Adrenal gland (tissue), 12 donors: ENCODE measurements around the gene TMEM147. TPM values are rescaled to one million over a fixed set of nuclear protein-coding genes. Genes with fewer than 3 reads are reported as not detected.

Experiments
- DNase-seq, 7 donors: peaks; one replicate each; pipeline ENCODE4 v3.0.0-alpha.2; 2019 to 2020
- H3K27ac ChIP-seq, 5 donors: fragments of 200-600 bp; sonication (generic) in 4 of 5; 1 replicate in 3 of 5; 2 replicates in 2 of 5; pipeline versions ENCODE4 v1.5.1 to v1.8.0; 2016 to 2020; ENCODE audit warnings: mild to moderate bottlenecking in 1 of 5
- H3K27me3 ChIP-seq: fragments of 200-600 bp; 2 replicates; pipeline ENCODE4 v1.8.0; 2021
- H3K36me3 ChIP-seq, 2 donors: fragments of 200-600 bp; replicated peaks in 1 of 2; 1 replicate in 1 of 2; 2 replicates in 1 of 2; pipeline versions ENCODE4 v1.5.1 to v1.8.0; 2018 to 2022
- H3K4me1 ChIP-seq, 2 donors: fragments of 200-600 bp; replicated peaks in 1 of 2; 1 replicate in 1 of 2; 2 replicates in 1 of 2; pipeline versions ENCODE4 v1.5.1 to v1.8.0; 2018 to 2021
- H3K4me3 ChIP-seq, 4 donors: fragments of 200-600 bp; sonication (generic) in 3 of 4; one replicate each; pipeline ENCODE4 v1.5.1; 2016 to 2018
- H3K9me3 ChIP-seq, 3 donors: fragments of 200-600 bp; sonication (generic) in 1 of 3; replicated peaks in 1 of 3; 1 replicate in 2 of 3; 2 replicates in 1 of 3; pipeline versions ENCODE4 v1.5.1 to v1.8.0; 2016 to 2021
- CTCF ChIP-seq, 6 experiments: fragments of 450-650 bp in 4 of 6; fragments of 200-600 bp in 2 of 6; sonication (generic) in 1 of 6; IDR thresholded peaks; 1 replicate in 5 of 6; 2 replicates in 1 of 6; pipeline versions ENCODE4 v1.5.1 to v1.8.0; 2016 to 2021; ENCODE audit warnings: antibody characterized with exemption in 6 of 6, mild to moderate bottlenecking in 2 of 6, moderate library complexity in 1 of 6
- POLR2A ChIP-seq, 2 donors: fragments of 450-650 bp; IDR thresholded peaks; one replicate each; pipeline ENCODE4 v1.6.1; 2017; ENCODE audit warnings: antibody characterized with exemption in 2 of 2, mild to moderate bottlenecking in 2 of 2, moderate library complexity in 1 of 2
- WGBS, 4 donors: extraction: QIAGEN DNeasy Blood & Tissue Kit in 2 of 4; methylation state at CpG; one replicate each; pipeline versions ENCODE4 v1.1.5 to v1.1.7; 2013 to 2017; 5-methylcytosine and 5-hydroxymethylcytosine counted together
- intact Hi-C, 2 donors: fragments of 100-400 bp; cut with DNase I; formaldehyde crosslinking; loops; one replicate each; pipeline versions ENCODE4 v1.14.1 to v1.15.0; 2022 to 2023
- polyA plus RNA-seq, 3 donors: library from polyadenylated mRNA; stranded (reverse); fragments of 200-250 nt in 2 of 3; fragments of 350-450 nt in 1 of 3; fragmentation: Illumina TruSeq in 1 of 3; extraction: RNeasy Lipid Tissue Mini Kit (QIAGEN cat#74804) in 1 of 3; gene quantifications; one replicate each; pipeline ENCODE4 v1.2.3, GENCODE V29; 2013 to 2014
- total RNA-seq, 9 donors: library from RNA; depleted of rRNA in 4 of 9; stranded (reverse); fragments of >200 nt in 4 of 9; fragments of 120-200 nt in 1 of 9; fragmentation: NEBNext Ultra II Directional in 1 of 9; extraction: Animal tissue kit (Norgen Biotek cat#: 25700) in 1 of 9; gene quantifications; one replicate each; pipeline versions ENCODE4 v1.1.0 to v1.2.4, GENCODE V29; 2013 to 2023
- donor health status: healthy with polysubstance abuse.
- donor health status: Bipolar disorder and iron deficiency.
- donor health status: DM: yes; HTN: yes; CAD: no.
- donor health status: DM: no; HTN: no; CAD: no.
- donor health status: DM: no; HTN: no; CAD: no.
- donor health status: DM: yes; HTN: yes; CAD: no.

The TMEM147 gene
- total and polyA plus RNA-seq, 12 donors, result 86.5 to 261 (median 180) TPM

- TF ChIP-seq CTCF (IDR thresholded peaks at IDR 0.05) (no peak), POLR2A (IDR thresholded peaks at IDR 0.05) (no peak)
- intact Hi-C loops, result loop anchor here in 1 of 2 donors (5.0 kb wide), 1 partner anchor 49 kb away; the partner anchor contains the start of gene TMEM147
- no peak overlapping the region for H3K27ac ChIP-seq
Observed at GRCh38 chr19:35595928-35596327, 50.5 kb downstream of the TMEM147 start.

DNA sequence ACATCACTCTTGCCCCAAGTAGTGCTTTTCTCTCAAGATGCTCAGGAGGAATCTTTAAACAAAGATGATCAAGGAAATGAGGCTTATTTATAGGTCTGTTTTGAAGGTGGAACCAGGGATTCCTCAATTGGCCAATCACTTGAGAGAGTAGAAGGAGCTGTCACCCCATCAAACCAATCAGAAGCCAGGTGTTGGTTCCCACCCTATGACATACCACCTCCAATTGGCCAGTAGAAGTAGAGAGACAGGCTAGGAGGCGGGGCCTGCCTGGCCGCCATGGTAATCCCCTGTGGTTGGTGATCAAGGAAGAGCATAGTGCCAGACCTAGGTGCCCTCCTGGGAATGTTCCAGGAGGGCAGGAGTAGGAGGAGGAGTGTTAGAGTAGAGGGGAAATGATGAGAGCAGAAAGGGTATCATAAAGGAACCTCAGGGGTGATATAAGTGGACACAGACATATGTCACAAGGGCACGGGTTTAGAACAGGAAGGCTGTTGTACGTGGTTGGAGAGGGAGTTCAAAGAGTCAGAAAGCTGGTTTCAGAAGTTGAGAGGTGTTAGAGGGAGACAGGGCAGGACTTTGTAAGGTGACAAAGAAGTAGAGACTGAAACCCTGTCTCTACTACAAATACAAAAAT lies 51.1 kb downstream of the TMEM147 start:
- Histone ChIP-seq H3K27me3 (no peaks in the 10 kb centered on the region), H3K9me3 (no peaks in the 10 kb centered on the region), H3K27ac (no peak overlapping the region), H3K4me3 (no peak overlapping the region), H3K4me1 (no peaks in the 10 kb centered on the region), H3K36me3 (no peaks in the 10 kb centered on the region)
- 57 to 69% (median 65%) methylated on average over 4 of the region's 4 CpGs for WGBS, 4 donors
- TF ChIP-seq POLR2A (IDR thresholded peaks at IDR 0.05), result no peak
- no peak for TF ChIP-seq CTCF (IDR thresholded peaks at IDR 0.05)
- DNase-seq, result no peak
- intact Hi-C loops, result loop anchor here in 1 of 2 donors (5.0 kb wide), 1 partner anchor 49 kb away; the partner anchor contains the start of gene TMEM147

More at GRCh38 chr19:35595928-35596327, 50.5 kb downstream of the TMEM147 start:
- no peaks in the 10 kb centered on the region for H3K9me3 ChIP-seq
- H3K36me3 ChIP-seq, result no peaks in the 10 kb centered on the region
- no peaks in the 10 kb centered on the region for H3K4me1 ChIP-seq
- no peak for DNase-seq
- no peaks in the 10 kb centered on the region for H3K27me3 ChIP-seq
- 89 to 100% (median 98%) methylated on average over 1 of the region's 1 CpG for WGBS, 4 donors
- no peak overlapping the region for H3K4me3 ChIP-seq

Other genes starting within 250 kb of the TMEM147 start
- gene CD22, start 216.4 kb upstream of the TMEM147 start, total RNA-seq, result 10 to 100 TPM in 2 of 9 donors, 1 to 10 TPM in 7; 1.8 to 16.1 (median 7.3) TPM
- gene CD22, start 216.4 kb upstream of the TMEM147 start, polyA plus RNA-seq, result 1 to 10 TPM; 3.5 to 6.4 (median 4.2) TPM
- gene FFAR1, start 197.7 kb upstream of the TMEM147 start, total RNA-seq, result under 1 TPM in 1 of 9 donors, not detected in 8; 0.11 TPM
- gene FFAR1, start 197.7 kb upstream of the TMEM147 start, polyA plus RNA-seq, result under 1 TPM in 1 of 3 donors, not detected in 2; 0.03 TPM
- gene FFAR3, start 187.2 kb upstream of the TMEM147 start, total RNA-seq, result under 1 TPM in 2 of 9 donors, not detected in 7; 0.11 to 0.18 TPM
- gene FFAR3, start 187.2 kb upstream of the TMEM147 start, polyA plus RNA-seq, result under 1 TPM in 2 of 3 donors, not detected in 1; 0.16 to 0.17 TPM
- not detected for gene GPR42, start 174.6 kb upstream of the TMEM147 start, total RNA-seq
- not detected for gene GPR42, start 174.6 kb upstream of the TMEM147 start, polyA plus RNA-seq
- gene FFAR2, start 97.4 kb upstream of the TMEM147 start, total RNA-seq, result under 1 TPM in 3 of 9 donors, not detected in 6; 0.11 to 0.52 (median 0.29) TPM
- gene FFAR2, start 97.4 kb upstream of the TMEM147 start, polyA plus RNA-seq, result under 1 TPM; 0.33 to 0.88 (median 0.40) TPM
- not detected for gene KRTDAP, start 55.2 kb upstream of the TMEM147 start, total RNA-seq
- not detected for gene KRTDAP, start 55.2 kb upstream of the TMEM147 start, polyA plus RNA-seq
- gene DMKN, start 32.0 kb upstream of the TMEM147 start, total RNA-seq, result 10 to 100 TPM in 5 of 9 donors, 1 to 10 TPM in 4; 2.7 to 39.4 (median 17.1) TPM
- gene DMKN, start 32.0 kb upstream of the TMEM147 start, polyA plus RNA-seq, result 10 to 100 TPM; 29.3 to 70.5 (median 63.2) TPM
- not detected for gene SBSN, start 17.3 kb upstream of the TMEM147 start, total RNA-seq
- gene SBSN, start 17.3 kb upstream of the TMEM147 start, polyA plus RNA-seq, result under 1 TPM in 1 of 3 donors, not detected in 2; 0.77 TPM
- not detected for gene GAPDHS, start 12.2 kb upstream of the TMEM147 start, total RNA-seq
- not detected for gene GAPDHS, start 12.2 kb upstream of the TMEM147 start, polyA plus RNA-seq
- 10 to 100 TPM in 3 of 9 donors, 1 to 10 TPM in 6; 2.2 to 60.4 (median 7.3) TPM for gene ATP4A, start 18.0 kb downstream of the TMEM147 start, total RNA-seq
- 10 to 100 TPM in 1 of 3 donors, 1 to 10 TPM in 2; 6.5 to 63.5 (median 7.6) TPM for gene ATP4A, start 18.0 kb downstream of the TMEM147 start, polyA plus RNA-seq
- gene PMIS2, start 40.5 kb downstream of the TMEM147 start, total RNA-seq, result under 1 TPM in 2 of 9 donors, not detected in 7; 0.61 to 0.81 TPM
- not detected for gene PMIS2, start 40.5 kb downstream of the TMEM147 start, polyA plus RNA-seq
- 10 to 100 TPM in 5 of 9 donors, 1 to 10 TPM in 4; 6.2 to 22.4 (median 10.3) TPM for gene HAUS5, start 67.1 kb downstream of the TMEM147 start, total RNA-seq
- 10 to 100 TPM in 2 of 3 donors, 1 to 10 TPM in 1; 5.2 to 38.2 (median 20.7) TPM for gene HAUS5, start 67.1 kb downstream of the TMEM147 start, polyA plus RNA-seq
- gene RBM42, start 83.4 kb downstream of the TMEM147 start, total RNA-seq, result 10 to 100 TPM; 42.6 to 92.9 (median 74.6) TPM
- gene RBM42, start 83.4 kb downstream of the TMEM147 start, polyA plus RNA-seq, result 100 to 1,000 TPM in 1 of 3 donors, 10 to 100 TPM in 2; 23.9 to 107 (median 80.7) TPM
- gene ETV2, start 96.1 kb downstream of the TMEM147 start, total RNA-seq, result 1 to 10 TPM in 6 of 9 donors, under 1 TPM in 1, not detected in 2; 0.96 to 2.6 (median 2.1) TPM
- gene ETV2, start 96.1 kb downstream of the TMEM147 start, polyA plus RNA-seq, result 1 to 10 TPM in 2 of 3 donors, under 1 TPM in 1; 0.38 to 5.3 (median 5.0) TPM
- gene COX6B1, start 102.7 kb downstream of the TMEM147 start, total RNA-seq, result 100 to 1,000 TPM; 289 to 694 (median 493) TPM
- gene COX6B1, start 102.7 kb downstream of the TMEM147 start, polyA plus RNA-seq, result 1,000 to 10,000 TPM in 2 of 3 donors, 100 to 1,000 TPM in 1; 626 to 1,985 (median 1,187) TPM
- gene UPK1A, start 120.9 kb downstream of the TMEM147 start, total RNA-seq, result not detected
- 1 to 10 TPM in 1 of 3 donors, not detected in 2; 1.2 TPM for gene UPK1A, start 120.9 kb downstream of the TMEM147 start, polyA plus RNA-seq
- under 1 TPM in 1 of 9 donors, not detected in 8; 0.38 TPM for gene ZBTB32, start 158.9 kb downstream of the TMEM147 start, total RNA-seq
- under 1 TPM in 2 of 3 donors, not detected in 1; 0.27 to 0.40 TPM for gene ZBTB32, start 158.9 kb downstream of the TMEM147 start, polyA plus RNA-seq
- gene KMT2B, start 172.4 kb downstream of the TMEM147 start, total RNA-seq, result 10 to 100 TPM in 8 of 9 donors, 1 to 10 TPM in 1; 6.6 to 41.8 (median 19.8) TPM
- gene KMT2B, start 172.4 kb downstream of the TMEM147 start, polyA plus RNA-seq, result 10 to 100 TPM; 10.1 to 97.3 (median 70.3) TPM
- gene IGFLR1, start 196.8 kb downstream of the TMEM147 start, total RNA-seq, result 10 to 100 TPM in 6 of 9 donors, 1 to 10 TPM in 3; 4.9 to 35.3 (median 13.8) TPM
- 10 to 100 TPM in 2 of 3 donors, 1 to 10 TPM in 1; 5.3 to 32.3 (median 21.5) TPM for gene IGFLR1, start 196.8 kb downstream of the TMEM147 start, polyA plus RNA-seq
- 10 to 100 TPM; 14.8 to 55.0 (median 32.7) TPM for gene U2AF1L4, start 199.8 kb downstream of the TMEM147 start, total RNA-seq
- 100 to 1,000 TPM in 2 of 3 donors, 10 to 100 TPM in 1; 30.3 to 255 (median 104) TPM for gene U2AF1L4, start 199.8 kb downstream of the TMEM147 start, polyA plus RNA-seq
- gene PSENEN, start 200.0 kb downstream of the TMEM147 start, total RNA-seq, result 100 to 1,000 TPM in 1 of 9 donors, 10 to 100 TPM in 8; 29.5 to 149 (median 71.0) TPM
- gene PSENEN, start 200.0 kb downstream of the TMEM147 start, polyA plus RNA-seq, result 100 to 1,000 TPM in 2 of 3 donors, 10 to 100 TPM in 1; 93.1 to 230 (median 174) TPM
- 10 to 100 TPM in 8 of 9 donors, 1 to 10 TPM in 1; 6.0 to 28.2 (median 12.5) TPM for gene LIN37, start 202.9 kb downstream of the TMEM147 start, total RNA-seq
- gene LIN37, start 202.9 kb downstream of the TMEM147 start, polyA plus RNA-seq, result 100 to 1,000 TPM in 1 of 3 donors, 10 to 100 TPM in 2; 11.3 to 137 (median 75.9) TPM
- 100 to 1,000 TPM in 7 of 9 donors, 10 to 100 TPM in 2; 21.1 to 431 (median 164) TPM for gene HSPB6, start 211.4 kb downstream of the TMEM147 start, total RNA-seq
- gene HSPB6, start 211.4 kb downstream of the TMEM147 start, polyA plus RNA-seq, result 100 to 1,000 TPM; 524 to 932 (median 718) TPM
- 10 to 100 TPM in 5 of 9 donors, 1 to 10 TPM in 4; 4.4 to 18.5 (median 10.2) TPM for gene PROSER3, start 212.6 kb downstream of the TMEM147 start, total RNA-seq
- 10 to 100 TPM in 2 of 3 donors, 1 to 10 TPM in 1; 7.0 to 27.3 (median 14.7) TPM for gene PROSER3, start 212.6 kb downstream of the TMEM147 start, polyA plus RNA-seq
- 10 to 100 TPM in 3 of 9 donors, 1 to 10 TPM in 5, under 1 TPM in 1; 0.54 to 30.9 (median 5.4) TPM for gene ARHGAP33, start 229.9 kb downstream of the TMEM147 start, total RNA-seq
- 10 to 100 TPM in 2 of 3 donors, 1 to 10 TPM in 1; 1.2 to 90.3 (median 27.9) TPM for gene ARHGAP33, start 229.9 kb downstream of the TMEM147 start, polyA plus RNA-seq